Endodermal cell (in vitro differentiated cells): ENCODE results near the gene MAML2. TPM values are rescaled to one million over a fixed set of nuclear protein-coding genes. Genes with fewer than 3 reads are reported as not detected.

Experiments
- DNase-seq: peaks from one replicate; pipeline ENCODE4 v3.0.0-alpha.2; 2017
- H3K27ac ChIP-seq: 2 replicates; pipeline ENCODE4 v1.5.1; 2013; ENCODE audit warnings: mild to moderate bottlenecking, low read depth, low read length, moderate library complexity
- H3K27me3 ChIP-seq: 2 replicates; pipeline ENCODE4 v1.6.1; 2013; ENCODE audit warnings: mild to moderate bottlenecking, low read length, moderate library complexity; ENCODE audit not compliant: insufficient read depth, control insufficient read depth, poor library complexity, severe bottlenecking
- H3K36me3 ChIP-seq: 2 replicates; pipeline ENCODE4 v1.7.0; 2013; ENCODE audit warnings: mild to moderate bottlenecking, low read length, moderate library complexity; ENCODE audit not compliant: control insufficient read depth, insufficient read depth
- H3K4me1 ChIP-seq: one replicate; pipeline ENCODE4 v1.7.0; 2013; ENCODE audit warnings: low read length; ENCODE audit not compliant: control insufficient read depth, insufficient read depth
- H3K4me3 ChIP-seq: 2 replicates; pipeline ENCODE4 v1.5.1; 2013; ENCODE audit warnings: mild to moderate bottlenecking, low read length, moderate library complexity
- H3K9ac ChIP-seq: 2 replicates; pipeline ENCODE4 v1.6.1; 2013; ENCODE audit warnings: mild to moderate bottlenecking, low read length, moderate library complexity; ENCODE audit not compliant: poor library complexity, severe bottlenecking; ENCODE audit errors: extremely low read depth
- H3K9me3 ChIP-seq: 2 replicates; pipeline ENCODE4 v1.6.1; 2013; ENCODE audit warnings: mild to moderate bottlenecking, low read length, moderate library complexity; ENCODE audit not compliant: control insufficient read depth
- H3K27ac Mint-ChIP-seq: 2 replicates; pipeline ENCODE4 v1.8.0; 2020; ENCODE audit warnings: mixed read lengths
- H3K27me3 Mint-ChIP-seq: 2 replicates; pipeline ENCODE4 v1.8.0; 2021; ENCODE audit warnings: mild to moderate bottlenecking, mixed read lengths; ENCODE audit not compliant: insufficient read depth
- H3K36me3 Mint-ChIP-seq: 2 replicates; pipeline ENCODE4 v1.8.0; 2020; ENCODE audit warnings: low read depth, mixed read lengths
- H3K4me1 Mint-ChIP-seq: 2 replicates; pipeline ENCODE4 v1.8.0; 2020; ENCODE audit warnings: mixed read lengths
- H3K4me3 Mint-ChIP-seq: 2 replicates; pipeline ENCODE4 v1.8.0; 2020; ENCODE audit warnings: mild to moderate bottlenecking, moderate library complexity, mixed read lengths
- H3K9me3 Mint-ChIP-seq: 2 replicates; pipeline ENCODE4 v1.8.0; 2020; ENCODE audit warnings: mild to moderate bottlenecking, mixed read lengths
- CTCF ChIP-seq: fragments of 200-600 bp; sonication (generic); conservative IDR thresholded peaks from 2 replicates; pipeline ENCODE4 v1.5.0; 2021; ENCODE audit warnings: antibody characterized with exemption, mild to moderate bottlenecking
- WGBS, 2 experiments: methylation state at CpG; one replicate each; pipeline versions ENCODE4 v1.1.5 to v1.1.7; 2013; ENCODE audit warnings: missing lambda C conversion rate in 2 of 2, mixed read lengths in 1 of 2; ENCODE audit not compliant: insufficient coverage in 1 of 2, insufficient read length in 1 of 2; 5-methylcytosine and 5-hydroxymethylcytosine counted together
- total RNA-seq, 2 donors: library from RNA; stranded (reverse); fragmentation: NEBNext Ultra II Directional in 1 of 2; extraction: Animal tissue kit (Norgen Biotek cat#: 25700) in 1 of 2; gene quantifications; 2 replicates in 1 of 2; 3 replicates in 1 of 2; pipeline ENCODE4 v1.2.1, GENCODE V29; 2021

MAML2 gene
- total RNA-seq, 2 donors from 2014 or later = 6.6 to 8.0 TPM

GRCh38 chr11:96168623-96169022, 174.4 kb downstream of the MAML2 start:
- no peak overlapping the region for H3K27ac ChIP-seq

GRCh38 chr11:96167787-96168186, 175.2 kb downstream of the MAML2 start:
- Mint-ChIP-seq H3K9me3 (no peaks in the 10 kb centered on the region), H3K4me3 (no peak overlapping the region), H3K36me3 (peaks cover 2% of the 10 kb centered on the region), H3K4me1 (peaks cover 53% of the 10 kb centered on the region), H3K27ac (no peak overlapping the region), H3K27me3 (no peaks in the 10 kb centered on the region)
- H3K4me3 ChIP-seq = peak overlapping the region; percentile 18
- H3K9me3 ChIP-seq = no peaks in the 10 kb centered on the region
- no peak overlapping the region for H3K9ac ChIP-seq
- peaks cover 21% of the 10 kb centered on the region for H3K4me1 ChIP-seq
- DNase-seq = no peak
- TF ChIP-seq CTCF = no peak
- WGBS, 2 experiments = 61% methylated on average over 3 of the region's 3 CpGs; no CpG with 5 or more reads in 1 of the 2 experiments
- no peaks in the 10 kb centered on the region for H3K27me3 ChIP-seq
- H3K36me3 ChIP-seq = no peaks in the 10 kb centered on the region
- no peak overlapping the region for H3K27ac ChIP-seq

More at GRCh38 chr11:96168623-96169022, 174.4 kb downstream of the MAML2 start:
- no peak overlapping the region for H3K27ac Mint-ChIP-seq
- no peaks in the 10 kb centered on the region for H3K27me3 ChIP-seq
- H3K36me3 ChIP-seq = no peaks in the 10 kb centered on the region
- no peak overlapping the region for H3K4me3 Mint-ChIP-seq
- H3K36me3 Mint-ChIP-seq = peaks cover 4% of the 10 kb centered on the region
- TF ChIP-seq CTCF = no peak
- DNase-seq = no peak
- no peaks in the 10 kb centered on the region for H3K9me3 ChIP-seq
- no peak overlapping the region for H3K9ac ChIP-seq
- WGBS, 2 experiments = 88% methylated on average over 2 of the region's 2 CpGs; no CpG with 5 or more reads in 1 of the 2 experiments
- H3K27me3 Mint-ChIP-seq = no peaks in the 10 kb centered on the region
- no peaks in the 10 kb centered on the region for H3K9me3 Mint-ChIP-seq
- H3K4me1 Mint-ChIP-seq = peaks cover 53% of the 10 kb centered on the region
- H3K4me1 ChIP-seq = peaks cover 21% of the 10 kb centered on the region
- H3K4me3 ChIP-seq = no peak overlapping the region

GRCh38 chr11:96167203-96167758, 175.7 kb downstream of the MAML2 start:
- no peak for TF ChIP-seq CTCF
- no peak overlapping the region for H3K27ac ChIP-seq
- 72 to 89% methylated on average over 4 of the region's 4 CpGs for WGBS, 2 experiments

More at GRCh38 chr11:96167203-96167758, 175.7 kb downstream of the MAML2 start:
- Mint-ChIP-seq H3K9me3 (no peaks in the 10 kb centered on the region), H3K4me3 (no peak overlapping the region), H3K27ac (peak overlapping the region; percentile 45), H3K36me3 (peaks cover 2% of the 10 kb centered on the region), H3K27me3 (no peaks in the 10 kb centered on the region), H3K4me1 (peaks cover 53% of the 10 kb centered on the region)
- H3K27me3 ChIP-seq = no peaks in the 10 kb centered on the region
- no peak overlapping the region for H3K9ac ChIP-seq
- peak overlapping the region; percentile 18 for H3K4me3 ChIP-seq
- DNase-seq = peak; percentile 69
- H3K4me1 ChIP-seq = peaks cover 21% of the 10 kb centered on the region
- no peaks in the 10 kb centered on the region for H3K36me3 ChIP-seq
- H3K9me3 ChIP-seq = no peaks in the 10 kb centered on the region
